Neural cell (in vitro differentiated cells): ENCODE measurements around the gene STH. TPM values are rescaled to one million over a fixed set of nuclear protein-coding genes. Genes with fewer than 3 reads are reported as not detected.

ENCODE experiments used
- H2AFZ ChIP-seq: fragments of 200-600, 300-800 bp; sonication (generic), shearing (Covaris generic); 2 replicates; pipeline ENCODE4 v1.6.0; 2014; ENCODE audit warnings: low read depth, mild to moderate bottlenecking, antibody characterized with exemption, low read length, moderate library complexity
- H3F3A ChIP-seq: fragments of 200-600 bp; shearing (Covaris generic); 2 replicates; pipeline ENCODE4 v1.6.1; 2016; ENCODE audit warnings: mild to moderate bottlenecking, moderate library complexity, mixed read lengths, antibody characterized with exemption, low read length; ENCODE audit not compliant: insufficient read depth, poor library complexity, severe bottlenecking
- H3K27ac ChIP-seq: fragments of 200-600, 300-800 bp; sonication (generic), shearing (Covaris generic); 2 replicates; pipeline ENCODE4 v1.5.1; 2014; ENCODE audit warnings: mild to moderate bottlenecking, low read length, moderate library complexity
- H3K27me3 ChIP-seq: fragments of 300-800, 200-600 bp; sonication (generic), shearing (Covaris generic); 2 replicates; pipeline ENCODE4 v1.6.0; 2014; ENCODE audit warnings: mild to moderate bottlenecking, low read depth, low read length, moderate library complexity; ENCODE audit not compliant: insufficient read depth
- H3K36me3 ChIP-seq: fragments of 300-800, 200-600 bp; sonication (generic), shearing (Covaris generic); 2 replicates; pipeline ENCODE4 v1.5.1; 2014; ENCODE audit warnings: mild to moderate bottlenecking, antibody characterized with exemption, low read length, moderate library complexity; ENCODE audit not compliant: insufficient read depth
- H3K4me2 ChIP-seq: fragments of 300-800, 200-600 bp; sonication (generic), shearing (Covaris generic); 2 replicates; pipeline ENCODE4 v1.6.0; 2014; ENCODE audit warnings: mild to moderate bottlenecking, low read length
- H3K4me3 ChIP-seq: fragments of 300-800, 200-600 bp; sonication (generic), shearing (Covaris generic); 2 replicates; pipeline ENCODE4 v1.5.1; 2014; ENCODE audit warnings: mild to moderate bottlenecking, low read length, moderate library complexity
- H3K79me2 ChIP-seq: fragments of 200-600 bp; shearing (Covaris generic); replicated peaks from 2 replicates; pipeline ENCODE4 v1.6.0; 2014; ENCODE audit warnings: mild to moderate bottlenecking, low read length, moderate library complexity; ENCODE audit not compliant: insufficient read depth
- H3K9ac ChIP-seq: fragments of 300-800, 200-600 bp; sonication (generic), shearing (Covaris generic); 2 replicates; pipeline ENCODE4 v1.6.1; 2016; ENCODE audit warnings: mild to moderate bottlenecking, low read length, mixed read lengths
- H3K9me2 ChIP-seq: fragments of 200-600 bp; shearing (Covaris generic); 2 replicates; pipeline ENCODE4 v1.6.1; 2016; ENCODE audit warnings: mild to moderate bottlenecking, low read length, mixed read lengths; ENCODE audit not compliant: insufficient read depth
- H3K9me3 ChIP-seq: fragments of 200-600, 300-800 bp; sonication (generic), shearing (Covaris generic); 2 replicates; pipeline ENCODE4 v1.6.1; 2016; ENCODE audit warnings: mild to moderate bottlenecking, mixed run types, low read length, moderate library complexity, mixed read lengths
- H4K20me1 ChIP-seq: fragments of 200-600 bp; shearing (Covaris generic); 2 replicates; pipeline ENCODE4 v1.6.1; 2016; ENCODE audit warnings: mild to moderate bottlenecking, mixed run types; ENCODE audit not compliant: insufficient read depth
- CTCF ChIP-seq: fragments of 450-650 bp; IDR thresholded peaks from 2 replicates; pipeline ENCODE4 v1.5.1; 2014; ENCODE audit warnings: antibody characterized with exemption, mild to moderate bottlenecking, moderate library complexity; ENCODE audit not compliant: poor library complexity, severe bottlenecking
- EP300 ChIP-seq: fragments of 450-650 bp; conservative IDR thresholded peaks from 2 replicates; pipeline ENCODE4 v1.6.1; 2014; ENCODE audit warnings: antibody characterized with exemption, mild to moderate bottlenecking, moderate library complexity; ENCODE audit not compliant: poor library complexity, severe bottlenecking
- EZH2 ChIP-seq: fragments of 200-600, 300-800 bp; shearing (Covaris generic), sonication (generic); IDR thresholded peaks from 2 replicates; pipeline ENCODE4 v1.6.1; 2014; ENCODE audit warnings: antibody characterized with exemption, low read length, borderline replicate concordance, mild to moderate bottlenecking; ENCODE audit not compliant: insufficient read depth, poor library complexity, severe bottlenecking
- MXI1 ChIP-seq: fragments of 450-650 bp; conservative IDR thresholded peaks from 2 replicates; pipeline ENCODE4 v1.6.1; 2014; ENCODE audit warnings: antibody characterized with exemption, mild to moderate bottlenecking; ENCODE audit not compliant: poor library complexity, severe bottlenecking
- POLR2AphosphoS5 ChIP-seq: IDR thresholded peaks from 2 replicates; pipeline ENCODE4 v1.6.1; 2012
- RAD21 ChIP-seq: fragments of 450-650 bp; conservative IDR thresholded peaks from 2 replicates; pipeline ENCODE4 v1.6.1; 2014; ENCODE audit warnings: antibody characterized with exemption, mild to moderate bottlenecking, moderate library complexity
- REST ChIP-seq: IDR thresholded peaks from 2 replicates; pipeline ENCODE4 v1.6.1; 2012; ENCODE audit warnings: borderline replicate concordance
- SMC3 ChIP-seq: fragments of 450-650 bp; conservative IDR thresholded peaks from 2 replicates; pipeline ENCODE4 v1.6.1; 2014; ENCODE audit warnings: antibody characterized with exemption, mild to moderate bottlenecking, moderate library complexity; ENCODE audit not compliant: poor library complexity
- TAF1 ChIP-seq: IDR thresholded peaks from 2 replicates; pipeline ENCODE4 v1.6.1; 2012; ENCODE audit warnings: low read depth
- polyA plus RNA-seq: library from polyadenylated mRNA; depleted of rRNA; stranded (reverse); fragments of >200 nt; gene quantifications from 2 replicates; pipeline ENCODE4 v1.2.3, GENCODE V29; 2014

Gene STH
- polyA plus RNA-seq, 1 donor from 2014 or later: not detected

- Histone ChIP-seq H3K4me2 (no peak overlapping the region), H3F3A (no peaks in the 10 kb centered on the region), H3K9ac (no peak overlapping the region), H3K79me2 (no peaks in the 10 kb centered on the region), H3K9me2 (no peaks in the 10 kb centered on the region), H2AFZ (no peak overlapping the region), H3K9me3 (no peaks in the 10 kb centered on the region), H3K4me3 (no peak overlapping the region), H3K36me3 (no peaks in the 10 kb centered on the region), H3K27ac (no peak overlapping the region), H4K20me1 (peaks cover 40% of the 10 kb centered on the region), H3K27me3 (no peaks in the 10 kb centered on the region)
- TF ChIP-seq RAD21: no peak
- no peak for TF ChIP-seq POLR2AphosphoS5
- TF ChIP-seq MXI1: no peak
- no peak for TF ChIP-seq TAF1
- TF ChIP-seq CTCF: no peak
- TF ChIP-seq EP300: no peak
- no peak for TF ChIP-seq REST
- no peak for TF ChIP-seq EZH2
- TF ChIP-seq SMC3: no peak
These were observed 45.5 kb upstream of the STH start for GRCh38 chr17:45953561-45953960.

- H3K9ac ChIP-seq: no peak overlapping the region
- H3K4me2 ChIP-seq: no peak overlapping the region
- no peak overlapping the region for H2AFZ ChIP-seq
- TF ChIP-seq MXI1: no peak
- TF ChIP-seq EZH2: no peak
- TF ChIP-seq CTCF: no peak
- TF ChIP-seq POLR2AphosphoS5: no peak
- no peak for TF ChIP-seq RAD21
- no peak for TF ChIP-seq SMC3
- no peak overlapping the region for H3K27ac ChIP-seq
- no peaks in the 10 kb centered on the region for H3K27me3 ChIP-seq
- H4K20me1 ChIP-seq: peaks cover 29% of the 10 kb centered on the region
- no peaks in the 10 kb centered on the region for H3K9me2 ChIP-seq
- H3K79me2 ChIP-seq: no peaks in the 10 kb centered on the region
- no peak overlapping the region for H3K4me3 ChIP-seq
- H3K36me3 ChIP-seq: no peaks in the 10 kb centered on the region
- no peaks in the 10 kb centered on the region for H3K9me3 ChIP-seq
- H3F3A ChIP-seq: no peaks in the 10 kb centered on the region
These were observed 44.1 kb upstream of the STH start for GRCh38 chr17:45954914-45955313.
